Kidney (tissue), 14 donors: ENCODE data around the gene RPLP2. TPM values are rescaled to one million over a fixed set of nuclear protein-coding genes. Genes with fewer than 3 reads are reported as not detected.

Experiments used
- DNase-seq, 5 donors: peaks; one replicate each; pipeline ENCODE4 v3.0.0-alpha.2; 2013 to 2020
- FAIRE-seq: peaks from 2 replicates; lab custom pipeline; 2012; peaks lifted over from hg19 to GRCh38; lab: Jason Lieb, UNC
- H3K27ac ChIP-seq, 2 donors: one replicate each; pipeline ENCODE4 v1.7.0; 2013; ENCODE audit warnings: low read depth in 2 of 2, low read length in 2 of 2, inconsistent platforms in 1 of 2
- H3K27me3 ChIP-seq: one replicate; pipeline ENCODE4 v1.7.1; 2013; ENCODE audit warnings: low read length, inconsistent platforms; ENCODE audit not compliant: control insufficient read depth, insufficient read depth
- H3K36me3 ChIP-seq, 3 donors: one replicate each; pipeline versions ENCODE4 v1.7.0 to v1.7.1; 2013; ENCODE audit warnings: low read length in 3 of 3, control low read depth in 1 of 3, inconsistent platforms in 1 of 3; ENCODE audit not compliant: insufficient read depth in 3 of 3, control insufficient read depth in 2 of 3
- H3K4me1 ChIP-seq, 3 donors: one replicate each; pipeline versions ENCODE4 v1.7.0 to v1.7.1; 2013; ENCODE audit warnings: low read length in 3 of 3, inconsistent platforms in 1 of 3, low read depth in 1 of 3; ENCODE audit not compliant: control insufficient read depth in 2 of 3, insufficient read depth in 2 of 3
- H3K4me3 ChIP-seq, 3 donors: one replicate each; pipeline versions ENCODE4 v1.7.0 to v1.8.1; 2013; ENCODE audit warnings: low read length in 3 of 3, control low read depth in 1 of 3, inconsistent platforms in 1 of 3
- H3K9ac ChIP-seq, 3 donors: one replicate each; pipeline versions ENCODE4 v1.7.0 to v1.7.1; 2013; ENCODE audit warnings: low read length in 3 of 3, control low read depth in 1 of 3, inconsistent platforms in 1 of 3
- H3K9me3 ChIP-seq, 3 donors: one replicate each; pipeline versions ENCODE4 v1.7.0 to v1.7.1; 2013; ENCODE audit warnings: low read length in 3 of 3, control low read depth in 1 of 3, inconsistent platforms in 1 of 3; ENCODE audit not compliant: control insufficient read depth in 2 of 3, insufficient read depth in 1 of 3
- intact Hi-C: fragments of 100-400 bp; cut with DNase I; formaldehyde crosslinking; loops from one replicate; pipeline ENCODE4 v1.11.1; 2022
- polyA plus RNA-seq: library from polyadenylated mRNA; stranded (reverse); fragments of 350-450 nt; fragmentation: Illumina TruSeq; extraction: RNeasy Lipid Tissue Mini Kit (QIAGEN cat#74804); gene quantifications from one replicate; pipeline ENCODE4 v1.2.3, GENCODE V29; 2014; ENCODE audit warnings: low read depth, low replicate concordance; ENCODE audit not compliant: insufficient read depth
- total RNA-seq: library from RNA; stranded (reverse); fragmentation: NEBNext Ultra II Directional; extraction: Animal tissue kit (Norgen Biotek cat#: 25700); gene quantifications from one replicate; pipeline ENCODE4 v1.2.1, GENCODE V29; 2021
- TF ChIP-seq, protein P1 (sequence below): IDR thresholded peaks from 3 replicates; pipeline ENCODE4 v1.5.1; 2012; ENCODE audit warnings: mild to moderate bottlenecking, moderate library complexity, borderline replicate concordance; ENCODE audit not compliant: insufficient read depth; ENCODE audit errors: extremely low read depth
- donor health status: control.
- donor health status: control.
- donor health status: control.
- donor health status: control.
- donor health status: control.
- donor health status: DM: yes; HTN: yes; CAD: no.
- donor health status: Normal renal cell carcinoma (clear cell type).

RPLP2 gene
- total and polyA plus RNA-seq, 2 donors from 2014 or later = 1,544 to 1,997 TPM

DNA sequence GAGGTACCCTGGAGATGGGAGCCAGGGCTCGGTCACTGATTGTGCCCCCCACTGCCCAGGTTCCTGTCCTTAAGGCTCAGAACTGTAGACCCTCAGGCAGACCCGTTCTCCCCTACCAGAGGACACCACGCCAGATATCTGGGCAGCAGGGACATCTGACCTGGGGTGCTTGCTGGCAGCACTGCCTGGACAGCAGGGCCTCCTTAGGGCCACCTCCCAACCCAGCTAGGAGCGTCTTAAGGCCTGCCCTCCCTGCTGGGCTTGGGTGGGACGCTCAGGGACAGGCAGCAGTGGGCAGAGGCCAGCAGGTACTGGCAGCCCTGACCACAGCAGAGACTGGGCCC is 29.5 kb downstream of the RPLP2 start:
- peaks cover 0 to 34% (median 10%) of the 10 kb centered on the region in 3 donors for H3K36me3 ChIP-seq
- DNase-seq (no peak), FAIRE-seq (no peak)
- H3K27ac ChIP-seq = no peak overlapping the region
- H3K9ac ChIP-seq = no peak overlapping the region
- TF ChIP-seq, protein P1, sequence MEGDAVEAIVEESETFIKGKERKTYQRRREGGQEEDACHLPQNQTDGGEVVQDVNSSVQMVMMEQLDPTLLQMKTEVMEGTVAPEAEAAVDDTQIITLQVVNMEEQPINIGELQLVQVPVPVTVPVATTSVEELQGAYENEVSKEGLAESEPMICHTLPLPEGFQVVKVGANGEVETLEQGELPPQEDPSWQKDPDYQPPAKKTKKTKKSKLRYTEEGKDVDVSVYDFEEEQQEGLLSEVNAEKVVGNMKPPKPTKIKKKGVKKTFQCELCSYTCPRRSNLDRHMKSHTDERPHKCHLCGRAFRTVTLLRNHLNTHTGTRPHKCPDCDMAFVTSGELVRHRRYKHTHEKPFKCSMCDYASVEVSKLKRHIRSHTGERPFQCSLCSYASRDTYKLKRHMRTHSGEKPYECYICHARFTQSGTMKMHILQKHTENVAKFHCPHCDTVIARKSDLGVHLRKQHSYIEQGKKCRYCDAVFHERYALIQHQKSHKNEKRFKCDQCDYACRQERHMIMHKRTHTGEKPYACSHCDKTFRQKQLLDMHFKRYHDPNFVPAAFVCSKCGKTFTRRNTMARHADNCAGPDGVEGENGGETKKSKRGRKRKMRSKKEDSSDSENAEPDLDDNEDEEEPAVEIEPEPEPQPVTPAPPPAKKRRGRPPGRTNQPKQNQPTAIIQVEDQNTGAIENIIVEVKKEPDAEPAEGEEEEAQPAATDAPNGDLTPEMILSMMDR = no peak
- H3K4me3 ChIP-seq = no peak overlapping the region
- H3K27me3 ChIP-seq = no peaks in the 10 kb centered on the region
- no peaks in the 10 kb centered on the region for H3K9me3 ChIP-seq
- intact Hi-C loops = no loop called here
- peaks cover 0 to 39% (median 10%) of the 10 kb centered on the region in 3 donors for H3K4me1 ChIP-seq

DNA sequence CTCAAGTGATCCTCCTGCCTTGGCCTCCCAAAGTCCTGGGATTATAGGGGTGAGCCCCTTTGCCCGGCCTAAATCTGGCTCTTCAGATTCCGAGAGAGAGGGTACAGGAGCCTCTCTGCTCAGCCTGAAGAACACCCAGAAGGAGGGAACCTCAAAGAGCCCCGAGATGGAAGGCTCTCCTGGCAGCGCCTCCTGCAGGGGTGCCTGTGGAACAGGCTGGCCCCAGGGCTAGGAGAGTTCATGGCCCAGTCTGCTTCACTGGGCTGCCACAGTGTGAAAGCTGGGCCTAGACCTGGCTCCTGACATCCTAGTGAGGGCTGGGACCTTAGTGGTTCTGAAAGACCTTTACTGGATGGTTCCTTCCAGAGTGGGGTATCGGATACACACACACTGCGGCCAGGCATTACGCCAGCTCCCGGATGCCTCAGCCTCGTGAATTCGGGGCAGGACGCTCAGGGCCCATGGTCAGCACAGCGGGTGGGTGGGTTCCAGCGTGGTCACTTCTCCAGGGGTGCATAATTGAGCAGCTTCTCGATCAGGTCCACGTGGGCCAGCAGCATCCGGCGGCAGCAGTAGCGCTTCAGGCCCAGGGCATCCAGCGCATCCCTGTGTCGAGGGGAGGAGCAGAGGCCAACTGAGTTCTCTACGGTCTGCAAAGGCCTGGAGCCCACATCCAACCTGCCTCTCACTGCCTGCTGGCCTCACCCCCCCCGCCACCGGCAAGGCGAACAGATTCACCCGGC is 30.3 kb downstream of the RPLP2 start:
- Histone ChIP-seq H3K4me3 (no peak overlapping the region), H3K9ac (no peak overlapping the region), H3K9me3 (no peaks in the 10 kb centered on the region), H3K36me3 (peaks cover 0 to 34% (median 10%) of the 10 kb centered on the region in 3 donors), H3K27me3 (no peaks in the 10 kb centered on the region), H3K27ac (no peak overlapping the region), H3K4me1 (peaks cover 0 to 35% (median 8%) of the 10 kb centered on the region in 3 donors)
- FAIRE-seq (no peak), DNase-seq (no peak)
- intact Hi-C loops = no loop called here
- TF ChIP-seq, protein P1 = no peak

DNA sequence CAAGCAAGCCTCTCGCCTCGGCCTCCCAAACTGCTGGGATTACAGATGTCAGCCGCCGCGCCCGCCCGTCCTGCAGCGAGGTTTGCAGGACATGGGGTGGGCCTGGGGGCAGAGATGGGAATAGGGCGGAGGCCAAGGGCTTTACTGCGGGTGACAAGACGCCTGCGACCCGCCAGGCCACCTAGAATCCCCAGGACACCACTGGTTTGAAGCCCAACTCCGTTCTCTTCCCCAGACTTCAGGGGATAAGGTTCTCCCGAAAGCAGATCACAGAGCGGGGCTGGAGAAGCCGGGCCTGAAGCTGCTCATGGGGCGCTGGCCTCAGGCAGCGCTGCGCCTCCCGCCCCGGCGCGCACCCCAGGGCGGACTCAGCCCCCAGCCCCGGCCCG is 32.2 kb downstream of the RPLP2 start:
- H3K9me3 ChIP-seq = no peaks in the 10 kb centered on the region
- peaks cover 0 to 31% (median 8%) of the 10 kb centered on the region in 3 donors for H3K36me3 ChIP-seq
- peak overlapping the region; percentile 75 to 87 (median 80) for H3K4me3 ChIP-seq
- no peaks in the 10 kb centered on the region for H3K27me3 ChIP-seq
- TF ChIP-seq, protein P1 = no peak
- FAIRE-seq (no peak), DNase-seq (no peak)
- H3K4me1 ChIP-seq = peaks cover 0 to 36% (median 15%) of the 10 kb centered on the region in 3 donors
- peak overlapping the region; percentile 49 to 81 (median 59) for H3K9ac ChIP-seq
- peak overlapping the region; percentile 92 to 93 for H3K27ac ChIP-seq
- intact Hi-C loops = no loop called here
